ENCODE data around the gene LSP1.

LSP1 gene

GRCh38 chr11:1920128-1920908 is 67.4 kb downstream of the LSP1 start:
- no peak for DNase-seq

DNA sequence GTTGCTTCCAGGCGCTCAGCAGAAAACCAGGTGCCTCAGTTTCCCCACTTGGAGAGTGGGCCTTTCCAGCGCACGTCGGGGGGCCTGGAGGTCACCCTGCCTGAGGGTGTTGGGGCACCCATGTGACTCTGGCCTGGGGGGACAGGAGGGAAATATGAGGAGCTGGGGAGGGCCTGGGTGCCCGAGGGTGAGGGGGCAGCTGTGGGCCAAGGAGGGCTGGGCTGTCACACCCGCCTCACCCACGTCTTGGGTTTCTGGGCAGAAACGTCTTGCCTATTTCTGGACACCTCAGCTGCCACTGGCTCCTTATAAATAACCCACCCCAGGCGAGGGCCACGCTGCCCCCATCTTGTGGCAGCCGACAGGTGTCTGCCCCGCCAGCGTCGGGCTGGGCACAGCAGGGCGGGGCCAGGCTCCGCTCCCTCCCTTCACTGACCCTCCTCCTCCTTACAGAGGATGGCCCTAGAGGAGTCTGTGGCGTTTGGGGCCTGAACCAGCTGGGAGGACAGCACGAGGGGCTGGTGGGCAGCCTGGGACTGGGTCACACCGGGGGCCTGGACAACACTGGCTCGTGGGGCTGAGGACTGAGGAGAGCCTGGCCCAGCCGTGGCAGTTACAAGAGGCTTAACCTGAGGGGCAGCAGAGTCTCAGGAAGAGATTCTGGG is 68.2 kb downstream of the LSP1 start:
- DNase-seq = peak in 1 of 3 experiments; percentile 3

- DNase-seq = no peak
These were observed 68.8 kb downstream of the LSP1 start for GRCh38 chr11:1921574-1922141.

GRCh38 chr11:1922481-1923081 is 69.7 kb downstream of the LSP1 start:
- no peak for DNase-seq

- DNase-seq = no peak
These were observed 70.5 kb downstream of the LSP1 start for GRCh38 chr11:1923201-1923956.

DNA sequence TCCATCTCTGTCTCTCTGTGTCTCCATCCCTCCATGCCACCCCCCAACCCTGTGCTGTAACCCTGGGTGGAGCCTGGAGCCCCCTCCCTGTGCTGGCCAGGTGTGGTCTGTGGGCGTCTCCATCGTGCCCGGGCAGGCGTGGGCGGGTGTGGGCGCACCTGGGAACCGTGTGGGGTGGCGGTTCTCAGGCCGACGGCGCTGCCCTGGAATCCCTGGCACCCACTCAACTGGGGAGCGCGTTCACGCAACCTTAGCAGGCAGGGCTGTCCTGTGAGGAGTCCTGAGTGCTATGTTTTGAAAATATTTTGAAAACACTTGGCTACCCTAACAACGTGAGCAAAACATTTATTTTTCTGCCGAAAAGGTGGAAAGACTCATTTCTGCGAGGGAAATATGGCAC is 71.3 kb downstream of the LSP1 start:
- DNase-seq = no peak

DNA sequence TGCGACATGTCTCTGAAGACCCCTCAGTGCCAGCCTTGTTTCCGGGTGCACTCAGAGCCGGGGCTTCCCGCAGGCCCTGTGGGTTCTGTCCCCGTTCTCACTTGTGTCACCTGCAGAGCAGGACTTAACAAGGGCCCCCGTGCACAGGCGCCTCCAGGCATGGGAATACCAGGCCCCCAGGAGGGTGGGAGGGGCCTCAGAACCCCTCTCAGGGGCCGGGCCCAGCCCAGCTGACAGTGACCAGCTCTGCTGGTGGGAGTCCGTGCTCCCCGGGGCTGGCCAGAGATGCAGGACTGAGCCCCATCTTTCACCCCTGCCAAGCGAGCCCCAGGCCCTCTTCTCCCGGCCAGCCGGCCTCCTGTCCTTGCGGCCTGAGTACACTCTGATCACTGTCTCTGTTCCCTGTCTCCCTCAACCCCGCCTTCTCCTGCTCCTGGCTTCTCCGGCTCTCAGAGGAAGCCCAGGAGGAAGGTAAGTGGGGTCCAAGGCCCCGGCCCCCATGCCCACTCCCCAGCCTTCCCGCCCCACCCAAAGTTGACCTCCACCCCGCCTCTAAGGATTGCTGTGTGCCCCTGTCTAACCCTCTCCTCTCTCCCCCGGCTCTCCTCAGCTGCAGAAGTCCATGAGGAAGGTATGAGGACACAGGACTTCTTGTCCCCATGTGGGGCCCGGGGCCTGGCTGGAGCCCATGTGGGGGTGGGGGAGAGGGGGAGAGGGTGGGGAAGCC is 71.9 kb downstream of the LSP1 start:
- no peak for DNase-seq

GRCh38 chr11:1925373-1926155 is 72.7 kb downstream of the LSP1 start:
- no peak for DNase-seq

DNA sequence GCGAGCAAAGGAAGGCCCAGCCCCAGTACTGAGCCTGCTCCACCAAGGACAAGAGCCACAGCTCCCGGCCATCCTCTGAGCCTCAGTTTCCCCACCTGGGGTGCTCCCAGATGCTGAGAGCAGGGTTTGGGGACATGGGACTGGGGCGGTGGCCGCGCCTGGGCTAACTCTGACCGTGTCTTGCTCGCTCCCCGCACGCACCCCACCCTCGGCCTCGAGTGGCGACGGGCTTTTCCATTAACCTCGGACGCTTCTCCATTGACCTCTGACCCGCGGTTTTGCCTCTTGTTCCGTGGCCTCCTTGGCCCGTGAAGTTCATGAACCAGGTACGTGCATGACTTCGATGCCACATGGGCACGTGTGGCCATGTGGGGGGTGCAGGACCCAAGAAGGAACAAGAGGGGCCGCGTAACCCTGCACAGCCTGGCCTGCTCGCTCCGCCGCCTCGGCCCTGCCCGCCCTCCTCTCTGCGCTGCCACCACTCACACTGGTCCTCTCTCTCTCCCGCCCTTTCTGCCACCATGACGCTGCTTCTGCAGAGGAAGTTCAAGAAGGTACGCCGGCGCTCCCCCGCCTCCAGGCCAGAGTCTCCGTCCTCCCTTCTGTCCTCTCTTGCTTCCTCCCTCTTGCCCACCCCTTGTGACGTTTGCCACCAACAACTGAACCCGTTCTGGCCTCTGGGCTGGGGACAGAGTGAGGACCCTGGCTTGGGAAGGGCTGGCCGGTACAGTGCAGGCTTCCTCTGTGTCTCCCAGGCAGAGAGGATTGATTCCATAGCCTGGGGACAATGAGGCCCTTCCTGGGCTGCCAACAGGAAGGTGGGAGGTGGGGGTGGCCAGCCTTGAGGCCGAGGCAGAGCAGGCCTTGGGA is 73.5 kb downstream of the LSP1 start:
- DNase-seq = no peak

- no peak for DNase-seq
These were observed 74.4 kb downstream of the LSP1 start for GRCh38 chr11:1927026-1927847.

GRCh38 chr11:1927848-1928469 is 75.1 kb downstream of the LSP1 start:
- DNase-seq = no peak

DNA sequence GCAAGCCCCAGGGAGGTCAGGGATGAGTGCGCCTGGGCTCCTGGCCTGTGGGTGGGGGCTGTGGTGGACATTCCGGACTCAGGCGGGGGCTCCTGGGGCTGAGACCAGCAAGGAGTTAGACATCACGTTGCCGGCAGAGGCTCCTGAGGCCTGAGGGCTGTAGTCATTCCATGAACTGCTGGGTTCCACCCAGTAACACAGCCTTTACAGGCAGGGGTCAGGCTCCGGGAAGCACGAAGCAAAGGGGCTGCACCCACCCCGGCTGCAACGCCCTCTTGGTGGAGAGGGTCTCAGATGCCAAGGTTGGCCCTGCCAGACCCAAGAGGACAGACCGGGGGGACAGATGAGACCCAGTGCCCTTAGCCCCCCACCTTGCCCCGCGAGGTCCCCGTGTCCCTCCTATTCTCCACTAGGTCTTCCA is 75.6 kb downstream of the LSP1 start:
- no peak for DNase-seq

DNA sequence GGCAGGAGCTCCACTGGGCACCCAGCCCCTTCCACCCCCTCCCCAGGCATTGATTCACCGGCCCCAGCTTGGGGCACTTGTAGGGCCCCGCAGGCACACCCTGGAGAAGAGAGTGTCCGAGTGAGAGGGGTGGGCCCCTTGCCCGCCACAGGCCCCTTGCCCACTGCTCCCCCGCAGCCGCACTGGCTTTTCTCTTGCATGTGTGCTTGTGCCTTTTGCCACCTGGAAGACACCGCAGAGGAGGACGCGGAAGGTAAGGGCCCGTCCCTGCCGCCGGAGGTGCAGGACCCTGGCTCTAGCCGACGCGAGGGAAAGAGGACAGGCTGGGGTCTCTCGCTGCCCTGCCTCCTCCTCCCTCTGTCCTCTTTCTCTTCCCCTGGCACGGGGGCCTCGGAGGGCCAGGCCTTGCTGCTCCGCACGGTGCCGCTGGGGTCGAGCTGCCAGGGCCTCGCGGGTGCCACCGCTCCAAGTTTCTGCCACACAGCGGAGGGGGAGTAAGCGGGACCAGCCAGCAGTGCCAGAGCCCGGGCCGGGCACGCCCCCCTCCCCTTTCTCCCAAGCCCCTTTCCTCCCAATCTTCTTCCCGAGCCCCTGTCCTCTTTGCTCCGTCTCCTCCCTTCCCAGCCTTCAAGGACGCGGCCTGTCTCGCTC is 76.1 kb downstream of the LSP1 start:
- no peak for DNase-seq

GRCh38 chr11:1929621-1930461 is 77.0 kb downstream of the LSP1 start:
- no peak for DNase-seq

DNA sequence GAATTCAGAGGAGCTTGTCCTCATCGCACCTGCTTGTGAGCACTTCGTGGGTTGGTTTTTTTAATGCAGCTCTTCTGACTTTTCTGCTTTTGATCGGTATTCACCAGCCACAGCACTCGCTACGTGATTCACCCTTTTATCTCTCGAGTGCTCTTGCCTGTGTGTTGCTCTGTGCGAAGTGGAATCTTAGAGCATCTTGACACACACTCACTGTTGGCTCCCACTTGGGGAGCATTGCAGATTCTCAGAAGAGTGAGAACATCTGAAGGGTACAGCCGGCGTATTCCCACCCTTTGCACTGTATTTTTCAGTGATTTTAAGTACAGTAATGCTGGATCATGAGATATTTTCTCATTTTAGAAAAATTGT is 77.6 kb downstream of the LSP1 start:
- DNase-seq = no peak

GRCh38 chr11:1931341-1932104 is 78.6 kb downstream of the LSP1 start:
- no peak for DNase-seq

DNA sequence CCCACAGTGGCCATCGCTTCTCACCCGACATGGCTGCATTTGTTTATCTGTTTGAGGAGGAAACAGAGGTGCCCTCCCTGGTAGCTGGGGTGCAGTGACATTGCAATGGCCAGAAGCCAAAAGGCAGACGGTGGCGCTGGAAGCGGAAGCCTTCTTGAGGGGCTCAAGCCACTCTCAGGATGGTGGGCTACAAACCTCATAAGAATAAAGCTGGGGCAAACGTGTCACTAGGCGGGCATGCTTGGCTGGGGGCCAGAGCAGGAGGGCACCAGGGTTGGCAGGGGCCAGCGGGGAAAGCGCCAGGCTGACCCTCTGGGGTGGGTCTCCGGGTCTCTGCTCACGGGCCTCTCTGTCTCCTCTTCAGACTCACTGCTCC is 79.2 kb downstream of the LSP1 start:
- no peak for DNase-seq

Data from NCI-H1417 (cell line).